Measurements from ENCODE around the gene OR2AG2.
"Not testable (repeated sequence)": the region's sequence is repeated elsewhere in the genome, so short reads cannot be mapped to it uniquely, and the experiment has no call there.

The OR2AG2 gene
- long read RNA-seq, donor 1, result 0 reads
- long read RNA-seq, donor 2, result 0 reads
- long read RNA-seq, donor 3, result 0 reads
- long read RNA-seq, donor 4, result 0 reads
- long read RNA-seq, donor 5, result 0 reads
- long read RNA-seq, donor 6, result 0 reads
- long read RNA-seq, donor 7, result 0 reads
- long read RNA-seq, donor 8, result 0 reads

- no peak for DNase-seq
Measured at GRCh38 chr11:6771926-6772893, at the start of gene OR2AG2. TSS of gene OR2AG2 (minus strand) at chr11:6771976. CDS start at chr11:6768957, 3,019 bp downstream.

- DNase-seq, result no peak
Measured at GRCh38 chr11:6818967-6819366, 47.2 kb upstream of the OR2AG2 start.

GRCh38 chr11:6817694-6818093, 45.9 kb upstream of the OR2AG2 start:
- DNase-seq, result no peak

GRCh38 chr11:6813656-6814055, 41.9 kb upstream of the OR2AG2 start:
- no peak for DNase-seq

GRCh38 chr11:6812390-6813005, 40.7 kb upstream of the OR2AG2 start:
- peak; percentile 29 for DNase-seq

GRCh38 chr11:6801075-6801474, 29.3 kb upstream of the OR2AG2 start:
- not testable (repeated sequence) for DNase-seq

- no peak for DNase-seq
Measured at GRCh38 chr11:6799402-6799801, 27.6 kb upstream of the OR2AG2 start, which contains the start of gene OR6A2. TSS of gene OR6A2 (minus strand) at chr11:6799689. CDS start at chr11:6795708, 3,981 bp downstream.

- no peak for DNase-seq
Measured at GRCh38 chr11:6794639-6795038, 22.9 kb upstream of the OR2AG2 start.

GRCh38 chr11:6790546-6790945, 18.8 kb upstream of the OR2AG2 start:
- no peak for DNase-seq

- no peak for DNase-seq
Measured at GRCh38 chr11:6782720-6783119, 10.9 kb upstream of the OR2AG2 start, which contains the start of gene OR2AG1. TSS of gene OR2AG1 (plus strand) at chr11:6783020. CDS start at chr11:6785038, 2,018 bp downstream.

GRCh38 chr11:6780829-6781228, 9.1 kb upstream of the OR2AG2 start:
- DNase-seq, result no peak

GRCh38 chr11:6778518-6778917, 6.7 kb upstream of the OR2AG2 start:
- no peak for DNase-seq

- no peak for DNase-seq
Measured at GRCh38 chr11:6757373-6757967, 14.3 kb downstream of the OR2AG2 start.

- DNase-seq, result no peak
Measured at GRCh38 chr11:6755953-6756347, 15.8 kb downstream of the OR2AG2 start.

GRCh38 chr11:6755303-6755952, 16.3 kb downstream of the OR2AG2 start:
- peak; percentile 13 for DNase-seq

GRCh38 chr11:6747097-6747668, 24.6 kb downstream of the OR2AG2 start:
- no peak for DNase-seq

- no peak for DNase-seq
Measured at GRCh38 chr11:6746626-6747025, 25.1 kb downstream of the OR2AG2 start.

- no peak for DNase-seq
Measured at GRCh38 chr11:6746086-6746618, 25.6 kb downstream of the OR2AG2 start.

GRCh38 chr11:6745465-6746015, 26.2 kb downstream of the OR2AG2 start:
- DNase-seq, result no peak

GRCh38 chr11:6745018-6745417, 26.8 kb downstream of the OR2AG2 start:
- no peak for DNase-seq

- no peak for DNase-seq
Measured at GRCh38 chr11:6742260-6742659, 29.5 kb downstream of the OR2AG2 start.

All from right kidney (tissue), 9 donors.